HG03565 (cell line): ENCODE data around the gene SNTB2.

Experiments used
- ATAC-seq: cut with Tn5 transposase; IDR thresholded peaks from one replicate; pipeline ENCODE4 v1.9.1; 2021; ENCODE audit warnings: mild to moderate bottlenecking, moderate library complexity; ENCODE audit not compliant: unreplicated experiment

Gene SNTB2

GRCh38 chr16:69179328-69180010, 7.5 kb upstream of the SNTB2 start:
- ATAC-seq, result no peak

GRCh38 chr16:69180011-69180338, 7.0 kb upstream of the SNTB2 start:
- ATAC-seq, result no peak

GRCh38 chr16:69182730-69183416, 4.1 kb upstream of the SNTB2 start:
- no peak for ATAC-seq

GRCh38 chr16:69187446-69188235, 677 bp downstream of the SNTB2 start:
- peak; percentile 26 for ATAC-seq

- ATAC-seq, result no peak
These were observed 1.2 kb downstream of the SNTB2 start for GRCh38 chr16:69188236-69188549.

- no peak for ATAC-seq
These were observed 1.8 kb downstream of the SNTB2 start for GRCh38 chr16:69188716-69189115.

GRCh38 chr16:69190046-69190588, 3.2 kb downstream of the SNTB2 start:
- ATAC-seq, result no peak

GRCh38 chr16:69190598-69190997, 3.6 kb downstream of the SNTB2 start:
- no peak for ATAC-seq

GRCh38 chr16:69191136-69191535, 4.2 kb downstream of the SNTB2 start:
- no peak for ATAC-seq

GRCh38 chr16:69193855-69194254, 6.9 kb downstream of the SNTB2 start:
- ATAC-seq, result no peak

- ATAC-seq, result no peak
These were observed 7.5 kb downstream of the SNTB2 start for GRCh38 chr16:69194488-69194887.

GRCh38 chr16:69195369-69196029, 8.5 kb downstream of the SNTB2 start:
- ATAC-seq, result no peak

- ATAC-seq, result no peak
These were observed 10.6 kb downstream of the SNTB2 start for GRCh38 chr16:69197573-69197972.

GRCh38 chr16:69199382-69199781, 12.4 kb downstream of the SNTB2 start:
- no peak for ATAC-seq

- no peak for ATAC-seq
These were observed 14.3 kb downstream of the SNTB2 start for GRCh38 chr16:69201291-69201690.

- ATAC-seq, result no peak
These were observed 14.8 kb downstream of the SNTB2 start for GRCh38 chr16:69201787-69202186.

- ATAC-seq, result no peak
These were observed 17.2 kb downstream of the SNTB2 start for GRCh38 chr16:69204172-69204571.

- ATAC-seq, result no peak
These were observed 22.8 kb downstream of the SNTB2 start for GRCh38 chr16:69209735-69210134.

GRCh38 chr16:69217433-69217832, 30.5 kb downstream of the SNTB2 start:
- ATAC-seq, result no peak

GRCh38 chr16:69219279-69219678, 32.3 kb downstream of the SNTB2 start:
- ATAC-seq, result no peak

GRCh38 chr16:69223882-69224281, 36.9 kb downstream of the SNTB2 start:
- no peak for ATAC-seq
